NAMALWA (cell line): ENCODE data around the gene TSHB.

Experiments
- DNase-seq: peaks from one replicate; pipeline ENCODE4 v3.0.0-alpha.2; 2015; ENCODE audit warnings: low spot score

The TSHB gene

DNA sequence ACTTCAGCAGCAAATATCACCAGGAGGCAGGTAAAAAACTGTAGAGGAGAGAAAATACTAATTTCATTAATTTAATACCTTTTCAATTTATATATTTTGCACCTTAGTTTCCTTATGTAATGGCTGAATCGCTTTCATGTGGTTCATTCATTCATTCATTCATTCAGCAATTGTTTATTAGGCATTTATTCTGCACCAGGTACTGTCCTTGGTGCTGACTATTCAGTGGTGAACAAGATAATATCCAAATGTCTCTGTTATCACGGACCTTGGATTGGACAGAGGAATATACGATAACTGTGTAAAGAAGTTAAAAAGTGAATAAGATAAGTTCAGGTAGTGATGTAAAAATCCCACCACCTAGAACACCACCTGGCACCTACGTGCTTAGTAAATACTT, 30.9 kb downstream of the TSHB start:
- DNase-seq, result no peak

- no peak for DNase-seq
Observed at GRCh38 chr1:115062542-115063004, 32.9 kb downstream of the TSHB start.

- no peak for DNase-seq
Observed at GRCh38 chr1:115063228-115063901, 33.7 kb downstream of the TSHB start.

- no peak for DNase-seq
Observed at GRCh38 chr1:115064461-115064860, 34.8 kb downstream of the TSHB start.

GRCh38 chr1:115065021-115065420, 35.4 kb downstream of the TSHB start:
- DNase-seq, result no peak

DNA sequence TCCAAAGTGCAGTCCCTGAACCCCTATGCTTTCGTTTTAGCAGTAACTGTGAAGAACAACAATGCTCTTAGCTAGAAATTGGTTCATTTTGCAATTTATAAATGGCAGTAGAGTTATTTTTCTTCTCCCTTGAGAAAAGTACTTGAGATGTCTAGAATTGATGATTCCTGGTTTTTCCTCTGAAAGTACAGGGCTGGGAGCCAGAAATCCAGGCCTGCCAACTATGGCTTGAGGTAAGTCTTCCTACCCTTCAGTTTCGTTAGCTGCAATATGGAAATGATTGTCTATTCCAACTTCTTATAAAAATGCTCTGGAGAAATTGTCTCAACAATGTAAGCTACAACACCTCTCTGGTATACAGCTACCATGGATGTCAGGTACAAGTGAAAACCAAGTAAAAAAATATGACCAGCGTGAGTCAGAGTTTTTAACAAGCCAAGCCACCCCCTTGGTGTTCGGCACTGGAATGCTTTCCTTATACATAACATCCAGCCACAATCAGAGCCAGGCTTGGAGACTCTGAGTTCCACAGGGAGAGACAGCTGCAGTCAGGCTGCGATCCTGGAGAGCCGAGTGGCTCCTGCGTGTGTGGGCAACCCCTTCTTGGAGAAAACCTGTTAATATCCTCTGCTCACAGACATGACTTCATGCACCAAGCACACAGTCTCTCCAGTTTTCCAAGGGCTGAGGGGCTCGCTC, 37.7 kb downstream of the TSHB start:
- no peak for DNase-seq

- DNase-seq, result no peak
Observed at GRCh38 chr1:115068826-115069585, 39.4 kb downstream of the TSHB start.

DNA sequence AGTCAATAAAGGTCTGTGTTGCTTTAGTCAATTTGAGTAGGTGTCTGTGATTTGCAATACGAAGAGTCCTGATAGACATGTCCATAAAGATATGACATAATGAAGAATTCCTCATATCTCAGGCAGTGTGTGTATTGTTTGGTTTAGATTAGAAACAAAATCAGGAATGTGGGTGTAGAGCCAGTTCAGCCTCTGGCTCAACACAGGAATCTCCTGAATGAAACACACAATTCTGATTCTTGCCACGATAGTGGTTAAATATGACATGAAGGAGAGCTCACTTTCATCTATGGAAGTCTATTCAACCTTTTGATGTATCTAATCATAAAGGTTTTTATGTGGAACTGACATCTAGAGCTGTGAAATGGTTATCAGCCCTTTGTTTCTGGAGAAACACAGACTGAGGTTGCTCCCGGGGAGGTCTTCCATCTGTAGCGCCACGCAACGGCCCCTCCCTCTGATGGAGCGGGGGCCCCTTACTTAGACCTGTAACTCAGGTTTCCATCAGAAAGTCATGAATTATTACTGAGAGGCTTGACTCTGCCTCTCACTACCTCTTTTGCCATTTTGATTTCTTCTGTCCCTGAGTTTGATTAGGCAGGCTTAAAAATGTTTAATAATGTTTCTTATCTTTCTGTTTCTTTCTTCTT, 40.2 kb downstream of the TSHB start:
- DNase-seq, result no peak

GRCh38 chr1:115071012-115071664, 41.5 kb downstream of the TSHB start:
- no peak for DNase-seq

DNA sequence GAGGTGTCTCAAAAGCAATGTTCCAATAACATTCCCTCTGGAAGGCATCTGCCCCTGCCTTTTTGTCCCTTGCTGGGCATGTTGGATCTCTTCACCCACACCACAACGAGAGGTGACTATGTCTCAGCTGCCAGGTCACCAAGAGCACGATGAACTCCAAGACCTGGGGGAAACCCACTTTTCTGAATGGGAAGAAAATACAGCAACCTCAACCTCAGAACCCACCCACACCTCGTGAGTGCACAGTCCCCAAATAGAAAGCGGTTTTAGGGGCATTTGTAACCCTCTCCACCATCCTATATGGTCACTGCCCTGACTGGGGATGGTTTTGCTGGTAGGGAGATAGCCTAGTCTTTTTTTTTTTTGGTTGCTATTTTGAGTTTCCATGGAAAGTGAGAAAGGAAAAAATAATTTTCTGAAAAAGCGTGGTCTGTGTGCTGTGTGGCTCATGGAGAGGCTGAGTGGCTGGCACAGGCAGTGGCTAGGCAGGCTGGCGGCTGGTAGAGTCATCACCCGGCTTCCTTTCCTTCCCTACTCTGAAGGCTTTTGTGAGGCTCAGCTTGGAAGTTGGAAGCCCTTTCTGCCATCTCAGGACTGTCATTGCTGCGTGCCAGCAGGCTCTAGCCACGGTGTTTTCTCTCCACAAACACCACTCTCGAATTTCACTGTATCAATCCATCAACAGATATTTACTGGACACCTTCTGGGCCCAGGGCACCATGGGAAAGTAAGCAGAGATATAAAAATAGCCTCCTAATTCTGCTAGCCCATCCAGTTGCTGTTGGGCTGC, 43.9 kb downstream of the TSHB start:
- DNase-seq, result no peak

DNA sequence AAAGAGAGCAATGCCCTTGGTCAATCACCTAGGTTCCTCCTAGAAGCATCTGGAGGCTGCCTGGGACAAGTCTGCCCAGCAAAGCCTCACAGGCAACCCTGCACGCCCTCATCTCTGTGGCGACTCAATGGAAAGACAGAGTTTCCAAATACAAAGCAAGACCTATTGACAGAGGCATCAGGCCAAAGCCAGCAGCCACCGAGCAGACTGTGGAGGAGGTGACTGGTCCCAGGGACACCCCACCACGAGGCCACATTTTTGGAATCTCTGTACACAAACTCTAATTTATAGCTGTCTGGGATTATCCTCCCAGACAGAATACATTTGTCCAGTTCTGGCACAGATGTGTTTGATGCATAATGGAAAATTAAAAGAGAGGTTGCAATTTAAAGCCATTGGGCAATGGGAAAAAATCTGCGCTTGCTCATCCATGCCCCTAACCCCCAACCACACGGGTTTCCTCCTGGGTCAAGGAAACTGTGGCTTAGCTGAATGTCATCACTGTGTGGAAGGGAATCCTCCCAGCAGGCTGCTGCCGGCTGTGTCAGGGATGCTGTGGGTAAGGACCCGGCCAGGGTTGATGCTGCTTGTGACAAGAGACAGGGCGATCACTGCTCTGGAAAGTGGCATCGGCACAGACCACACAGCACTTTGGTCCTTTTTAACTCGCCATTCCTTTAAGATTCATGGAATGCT, 45.4 kb downstream of the TSHB start:
- DNase-seq, result no peak

GRCh38 chr1:115076384-115076915, 46.8 kb downstream of the TSHB start:
- DNase-seq, result no peak

GRCh38 chr1:115077286-115077983, 47.8 kb downstream of the TSHB start:
- no peak for DNase-seq

DNA sequence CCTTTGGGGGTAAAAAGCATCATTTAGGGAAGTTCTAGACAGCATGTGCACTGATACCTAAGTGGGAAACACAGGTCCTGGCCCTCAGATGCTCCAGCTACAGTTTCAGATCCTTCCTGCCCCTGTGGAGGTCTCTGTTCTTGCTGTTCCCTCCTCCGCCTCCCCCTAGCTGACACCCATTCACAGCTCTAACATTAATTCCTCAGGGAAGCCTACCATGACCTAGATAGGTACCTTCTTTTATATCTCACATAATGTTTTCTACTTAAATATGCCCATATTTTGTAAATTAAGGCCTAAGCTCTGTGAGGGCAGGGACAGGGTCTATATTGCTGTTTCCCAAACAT, 48.3 kb downstream of the TSHB start:
- DNase-seq, result no peak

DNA sequence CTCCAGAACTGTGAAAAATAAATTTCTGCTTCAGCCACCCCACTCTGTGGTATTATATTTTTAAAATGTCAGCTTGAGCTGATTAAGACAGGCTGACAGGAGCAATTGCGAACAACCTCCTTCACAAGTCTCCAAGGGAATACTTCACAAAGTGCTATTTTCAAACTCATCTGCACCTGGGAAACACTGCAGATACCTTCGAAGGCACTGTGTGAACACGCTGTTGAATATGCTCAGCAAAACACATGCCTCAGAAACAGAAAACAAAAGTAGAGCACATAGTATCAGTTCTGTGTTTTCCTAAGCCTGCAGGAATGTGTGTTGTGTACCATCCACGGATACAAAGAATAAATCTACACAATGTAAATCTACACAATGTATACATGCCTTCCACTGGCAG, 49.1 kb downstream of the TSHB start:
- no peak for DNase-seq

GRCh38 chr1:115082949-115083348, 53.3 kb downstream of the TSHB start:
- no peak for DNase-seq
